Middle frontal gyrus (tissue), 1 donor: ENCODE measurements around the gene MT1M.
"Not testable (repeated sequence)": the region's sequence is repeated elsewhere in the genome, so short reads cannot be mapped to it uniquely, and the experiment has no call there.

Experiments
- DNase-seq: peaks from one replicate; pipeline ENCODE4 v3.0.0-alpha.2; 2015; ENCODE audit warnings: low spot score; ENCODE audit errors: extremely low spot score

The MT1M gene

GRCh38 chr16:56608876-56609462 lies 23.5 kb upstream of the MT1M start:
- DNase-seq = no peak

GRCh38 chr16:56609463-56609921 lies 23.0 kb upstream of the MT1M start:
- no peak for DNase-seq

DNA sequence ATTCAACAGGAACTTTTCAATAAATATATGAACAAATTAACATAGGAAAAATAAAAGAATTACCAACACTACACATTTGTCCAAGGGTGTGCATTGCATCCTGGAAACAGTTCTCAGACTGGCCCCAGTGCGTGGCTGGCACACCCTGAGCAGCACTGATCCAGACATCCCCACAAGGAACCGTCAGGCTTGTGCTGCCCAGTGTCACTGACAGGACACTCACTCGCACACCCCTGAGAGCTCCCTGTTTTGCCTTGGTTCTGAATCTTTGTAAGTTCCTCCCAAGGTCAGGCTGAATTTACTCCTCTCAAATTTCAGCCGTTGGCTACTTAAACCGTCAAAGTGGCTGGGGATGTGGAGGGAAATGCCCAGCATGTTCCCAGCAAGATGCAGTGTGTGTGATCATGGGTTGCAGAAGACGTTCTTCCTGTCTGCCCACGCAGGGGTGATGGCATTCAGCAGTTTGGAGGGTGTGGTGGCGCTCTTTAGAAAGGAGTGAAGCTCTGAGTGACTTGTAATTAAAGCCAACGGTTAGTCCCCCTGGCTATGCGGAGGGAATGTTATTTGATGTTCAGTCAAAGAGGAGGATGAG lies 22.3 kb upstream of the MT1M start:
- no peak for DNase-seq

DNA sequence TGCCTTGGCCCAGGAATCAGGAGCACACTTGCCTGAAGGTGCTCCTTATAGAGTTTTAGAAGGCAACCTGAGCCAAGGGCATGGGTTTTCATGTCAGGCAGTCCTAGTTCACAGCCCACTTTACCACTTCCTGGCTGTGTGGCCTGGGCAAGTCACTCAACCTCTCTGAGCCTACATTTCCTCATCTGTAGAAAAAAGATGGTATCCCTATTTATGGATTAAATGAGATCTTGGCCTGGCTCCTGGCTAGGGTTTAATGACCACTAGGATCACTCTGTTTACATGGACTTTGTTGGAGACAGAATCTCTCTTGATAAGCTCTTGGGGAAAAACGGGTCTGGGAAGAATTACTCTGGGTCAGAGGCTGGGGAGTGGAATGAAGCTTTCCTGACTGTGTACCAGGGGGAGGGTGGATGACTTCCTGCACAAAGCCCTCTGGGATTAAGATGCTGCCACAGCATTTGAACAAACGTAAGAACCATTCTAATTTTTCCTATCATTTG lies 21.8 kb upstream of the MT1M start:
- no peak for DNase-seq

GRCh38 chr16:56611281-56611833 lies 21.1 kb upstream of the MT1M start:
- no peak for DNase-seq

GRCh38 chr16:56613706-56614105 lies 18.8 kb upstream of the MT1M start:
- DNase-seq = no peak

- DNase-seq = no peak
Observed at GRCh38 chr16:56614549-56614991, 17.9 kb upstream of the MT1M start.

DNA sequence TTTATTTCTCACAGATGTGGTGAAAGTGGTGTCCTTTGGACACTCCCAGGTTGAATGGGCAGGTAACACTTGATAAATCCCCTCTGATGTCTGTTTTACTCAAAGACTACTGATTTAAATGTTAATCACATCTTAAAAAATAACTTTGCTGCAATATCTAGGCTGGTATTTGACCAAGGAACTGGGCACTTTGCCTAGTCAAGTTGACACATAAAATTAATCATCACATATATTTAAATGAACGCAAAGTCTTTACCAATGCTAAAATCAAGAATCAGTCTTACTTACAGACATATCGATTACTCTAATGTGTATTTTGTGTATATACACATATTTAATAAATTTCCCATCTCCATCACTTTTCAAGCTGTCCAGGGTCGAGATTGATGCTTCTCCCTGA lies 17.1 kb upstream of the MT1M start:
- no peak for DNase-seq

- DNase-seq = no peak
Observed at GRCh38 chr16:56616608-56617211, 15.7 kb upstream of the MT1M start.

DNA sequence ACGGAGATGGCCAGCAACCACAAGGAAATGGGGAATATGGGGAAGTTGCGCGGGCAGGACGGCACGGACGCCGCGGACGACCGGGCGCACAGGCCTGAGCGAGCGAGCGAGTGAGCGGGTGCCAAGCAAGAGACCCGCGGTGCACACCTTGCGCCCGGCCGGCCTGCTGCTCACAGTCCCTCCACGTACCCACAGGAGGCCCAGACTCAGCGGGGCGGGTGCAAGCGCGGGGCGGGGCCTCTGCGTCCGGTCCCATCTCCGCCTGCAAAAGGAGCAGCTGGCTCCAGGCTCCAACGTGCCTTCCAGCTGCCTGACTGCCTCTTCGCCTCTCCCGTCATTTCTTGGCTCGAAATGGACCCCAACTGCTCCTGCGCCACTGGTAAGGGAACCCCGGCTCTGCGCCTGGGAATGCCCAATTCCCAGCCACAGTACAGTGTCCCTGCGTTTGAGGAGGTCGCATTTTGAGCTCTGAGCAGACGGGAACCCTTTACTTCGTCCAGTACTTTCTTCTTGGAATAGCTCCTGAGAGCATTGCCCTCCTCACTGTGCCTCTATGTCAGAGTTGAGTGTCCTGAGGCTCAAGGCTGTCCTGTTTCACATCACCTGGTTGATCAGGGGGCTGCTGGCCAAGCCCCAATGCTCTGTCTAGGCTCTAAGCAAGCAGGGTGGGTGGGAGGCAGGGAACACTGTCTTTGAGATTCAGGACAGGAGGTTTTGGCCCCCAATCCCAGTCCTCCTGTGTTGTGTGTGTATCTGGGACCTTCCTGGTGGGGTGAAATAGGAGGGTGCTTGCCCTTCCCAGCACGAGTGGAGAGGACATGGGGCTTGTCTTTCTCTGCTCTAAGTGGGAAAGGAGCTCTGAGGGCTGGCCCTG lies 15.0 kb upstream of the MT1M start:
- no peak for DNase-seq

GRCh38 chr16:56618138-56618537 lies 14.3 kb upstream of the MT1M start:
- DNase-seq = no peak

- no peak for DNase-seq
Observed at GRCh38 chr16:56620339-56620897, 12.0 kb upstream of the MT1M start.

- not testable (repeated sequence) for DNase-seq
Observed at GRCh38 chr16:56621665-56622445, 10.6 kb upstream of the MT1M start.

GRCh38 chr16:56623184-56623583 lies 9.3 kb upstream of the MT1M start:
- not testable (repeated sequence) for DNase-seq

DNA sequence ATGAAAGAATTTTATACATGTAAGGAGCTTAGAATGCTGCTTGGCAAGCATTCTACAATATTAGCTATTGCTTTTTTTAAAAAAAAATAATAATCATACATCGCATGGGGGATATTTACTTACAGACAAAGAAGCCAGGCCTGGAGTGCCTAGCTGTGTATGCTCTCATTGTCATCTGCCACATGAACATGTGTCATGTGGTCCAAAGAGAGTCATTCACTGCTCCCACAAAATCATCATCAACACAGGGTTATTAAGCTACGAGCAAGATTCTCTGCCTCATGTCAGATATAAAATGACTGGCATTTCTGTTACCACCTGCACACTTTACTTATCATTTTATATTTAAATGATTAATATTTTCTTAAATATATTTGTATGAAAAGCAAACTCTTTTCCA lies 8.8 kb upstream of the MT1M start:
- no peak for DNase-seq

GRCh38 chr16:56625140-56625942 lies 7.1 kb upstream of the MT1M start, which contains the start of gene MT1E:
MT1E (plus strand) TSS chr16:56625781; CDS start chr16:56625852, 71 bp downstream.
- peak; percentile 41 for DNase-seq

DNA sequence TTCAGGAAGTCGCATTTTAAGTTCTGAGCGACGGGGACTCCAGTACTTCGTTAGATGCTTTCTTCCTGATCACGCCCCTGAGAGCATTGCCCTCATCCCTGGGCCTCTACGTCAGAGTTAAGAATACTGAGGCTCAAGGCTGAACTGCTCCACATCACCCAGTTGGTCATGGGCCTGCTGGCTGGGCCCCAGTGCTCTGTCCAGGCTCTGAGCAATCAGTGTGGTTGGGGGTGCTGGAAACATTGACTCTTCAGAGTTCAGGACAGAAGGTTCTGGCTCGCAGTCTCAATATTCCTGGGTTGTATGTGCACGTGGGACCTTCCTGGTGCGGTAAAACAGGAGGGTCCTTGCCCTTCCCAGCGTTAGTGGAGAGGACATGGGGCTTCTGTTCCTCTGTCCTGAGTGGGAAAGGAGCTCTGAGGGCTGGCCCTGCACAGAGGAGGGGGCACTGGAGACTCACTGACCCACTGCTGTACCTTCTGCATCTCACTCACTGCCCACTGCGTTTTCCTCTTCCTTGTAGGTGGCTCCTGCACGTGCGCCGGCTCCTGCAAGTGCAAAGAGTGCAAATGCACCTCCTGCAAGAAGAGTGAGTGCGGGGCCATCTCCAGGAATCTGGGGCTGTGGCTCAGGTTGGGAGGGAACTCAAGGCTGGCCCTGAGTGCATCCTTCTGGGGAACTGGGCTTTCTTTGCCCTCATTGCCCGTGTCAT lies 6.4 kb upstream of the MT1M start:
- DNase-seq = no peak

DNA sequence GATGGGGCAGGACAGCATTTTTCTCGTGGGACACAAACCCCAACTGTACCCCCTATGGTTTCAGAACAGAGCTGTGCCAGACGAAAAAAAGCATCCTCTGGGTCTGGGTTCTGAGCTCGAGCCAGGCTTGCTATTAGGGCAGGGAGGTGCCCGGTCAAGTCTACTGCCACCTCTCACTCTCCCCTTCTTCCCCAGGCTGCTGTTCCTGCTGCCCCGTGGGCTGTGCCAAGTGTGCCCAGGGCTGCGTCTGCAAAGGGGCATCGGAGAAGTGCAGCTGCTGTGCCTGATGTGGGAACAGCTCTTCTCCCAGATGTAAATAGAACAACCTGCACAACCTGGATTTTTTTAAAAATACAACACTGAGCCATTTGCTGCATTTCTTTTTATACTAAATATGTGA lies 5.8 kb upstream of the MT1M start:
- DNase-seq = no peak
